GM18868 (cell line): Measurements from ENCODE around the gene IQGAP3.

ENCODE experiments used
- ATAC-seq: cut with Tn5 transposase; IDR thresholded peaks from one replicate; pipeline ENCODE4 v1.9.1; 2021; ENCODE audit warnings: mild to moderate bottlenecking, moderate library complexity; ENCODE audit not compliant: unreplicated experiment

Gene IQGAP3

GRCh38 chr1:156516821-156517220 lies 55.5 kb downstream of the IQGAP3 start:
- ATAC-seq: no peak

GRCh38 chr1:156515956-156516355 lies 56.4 kb downstream of the IQGAP3 start:
- no peak for ATAC-seq

GRCh38 chr1:156513185-156513584 lies 59.2 kb downstream of the IQGAP3 start:
- no peak for ATAC-seq

DNA sequence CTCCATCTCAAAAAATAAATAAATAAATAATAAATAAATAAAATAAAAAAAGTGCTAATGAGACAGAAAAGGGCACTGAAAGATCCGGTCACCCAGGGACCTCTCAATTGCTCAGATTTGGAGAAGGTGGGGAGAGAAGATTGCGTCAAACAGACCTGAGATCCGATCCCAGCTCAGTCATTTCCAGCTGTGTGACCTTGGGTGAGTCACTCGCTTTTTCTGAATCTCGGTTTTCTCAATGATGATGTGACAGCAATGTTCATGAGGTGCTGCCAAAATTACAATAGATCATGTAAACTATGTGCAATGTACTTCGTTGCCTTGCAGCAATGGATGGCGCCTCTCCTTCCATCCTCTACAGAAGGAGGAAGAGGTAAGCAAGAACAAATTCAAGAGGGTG lies 60.7 kb downstream of the IQGAP3 start:
- no peak for ATAC-seq

DNA sequence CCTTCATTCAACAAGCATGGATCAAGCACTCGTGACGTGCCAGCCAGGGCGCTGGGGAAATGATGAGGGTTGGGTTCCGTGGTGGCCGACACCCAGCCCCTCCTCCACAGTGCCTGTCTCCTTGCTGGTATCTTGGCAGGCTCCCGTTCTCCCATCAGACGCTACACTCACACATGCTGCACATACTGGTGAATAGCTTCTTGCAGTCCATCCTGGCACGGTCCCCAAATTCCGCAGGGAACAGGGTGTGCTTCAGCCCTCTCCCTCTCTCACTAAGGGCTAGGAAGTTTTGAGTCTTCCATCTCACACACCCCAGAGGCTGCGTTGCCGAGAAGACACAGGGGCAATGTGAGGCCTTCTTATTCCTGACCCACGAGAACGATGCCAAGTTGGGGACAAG lies 61.7 kb downstream of the IQGAP3 start:
- no peak for ATAC-seq

GRCh38 chr1:156509424-156510034 lies 62.8 kb downstream of the IQGAP3 start:
- ATAC-seq: no peak

DNA sequence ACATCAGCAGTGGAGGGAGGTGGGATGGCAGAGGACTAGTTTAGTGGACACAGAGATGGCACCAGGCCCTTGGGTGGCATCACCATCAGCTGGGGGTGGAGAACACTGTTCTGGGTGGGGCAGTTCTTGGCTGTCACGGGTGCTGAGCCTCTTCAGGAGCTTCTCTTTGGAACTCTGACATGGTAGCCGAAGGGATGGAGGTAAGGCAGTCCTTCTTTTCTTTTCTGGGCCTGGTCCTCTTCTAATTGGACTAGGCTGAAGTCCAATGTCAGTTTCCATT lies 63.5 kb downstream of the IQGAP3 start:
- ATAC-seq: no peak

DNA sequence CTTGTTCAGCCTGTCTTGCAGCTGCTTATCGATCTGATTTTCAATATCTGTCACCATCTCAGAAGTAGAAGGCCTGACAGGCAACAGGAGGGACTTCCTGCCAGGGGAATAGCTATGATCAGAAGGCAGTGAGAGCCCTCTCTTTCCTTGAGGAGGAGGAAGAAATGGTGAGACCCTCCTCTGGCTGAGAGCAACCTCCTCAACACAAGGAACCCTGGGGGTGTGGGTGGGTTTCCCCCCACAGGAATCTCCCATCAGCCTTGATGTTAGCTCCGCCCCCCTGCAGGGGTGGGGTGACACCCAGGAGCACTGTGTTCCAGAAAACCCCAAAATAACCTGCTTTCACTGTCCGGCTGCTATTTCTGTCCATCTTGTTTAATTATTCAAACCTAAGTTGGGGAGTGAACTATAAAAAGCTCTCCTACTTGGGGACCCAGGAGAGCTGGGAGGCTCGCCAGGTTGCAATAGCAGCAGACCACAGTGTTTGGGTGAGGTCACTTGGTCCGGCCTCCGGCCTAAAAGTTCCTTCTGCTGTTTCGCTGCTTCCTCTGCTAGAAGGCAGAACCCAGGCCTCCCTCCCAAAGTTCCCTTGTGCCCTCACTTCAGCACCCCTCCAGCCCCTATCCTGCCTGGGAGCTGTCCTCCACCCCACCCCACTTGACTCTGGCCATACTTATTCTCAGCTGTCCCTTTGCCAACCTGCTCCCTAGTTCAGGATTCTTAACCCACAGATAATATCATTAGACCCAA lies 64.0 kb downstream of the IQGAP3 start:
- ATAC-seq: no peak

DNA sequence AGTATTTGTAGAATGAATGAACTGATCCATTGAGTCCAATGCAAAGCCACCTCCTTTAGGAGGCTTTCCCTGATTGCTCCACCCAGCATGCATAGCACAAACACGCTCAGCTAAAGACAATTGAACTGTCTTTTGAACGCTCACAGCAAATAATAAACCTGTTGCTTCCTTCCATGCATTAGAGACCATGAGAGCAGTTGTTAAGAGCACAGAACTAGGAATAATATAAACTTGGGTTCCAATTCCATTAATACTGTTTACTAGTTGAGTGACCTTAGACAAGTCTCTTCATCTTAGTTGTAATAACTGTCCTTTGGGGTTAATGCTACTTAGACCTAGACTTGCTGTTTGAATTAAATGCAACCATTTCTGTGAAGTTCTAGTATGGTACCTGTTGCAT lies 65.9 kb downstream of the IQGAP3 start:
- no peak for ATAC-seq

GRCh38 chr1:156505679-156506298 lies 66.6 kb downstream of the IQGAP3 start:
- ATAC-seq: no peak

- peak; percentile 34 for ATAC-seq
Observed at GRCh38 chr1:156504821-156505678, 67.3 kb downstream of the IQGAP3 start.

DNA sequence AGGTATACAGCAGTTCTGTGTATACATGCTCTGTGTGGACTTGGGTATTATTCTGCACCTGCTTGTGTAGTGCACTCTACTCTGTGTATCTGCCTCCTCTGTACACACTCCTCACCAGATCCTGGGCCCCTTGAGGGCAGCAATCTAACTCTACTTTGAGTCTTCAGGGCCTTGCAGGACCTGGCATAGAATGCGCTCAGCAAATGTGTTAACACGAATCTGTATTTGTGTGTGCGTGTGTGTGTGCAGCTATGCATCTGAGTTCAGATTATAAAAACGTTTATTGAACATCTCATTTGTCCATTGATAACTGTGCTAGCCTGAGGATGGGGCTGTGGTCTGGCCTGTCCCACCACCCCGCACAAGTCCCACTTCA lies 67.9 kb downstream of the IQGAP3 start:
- no peak for ATAC-seq

- ATAC-seq: no peak
Observed at GRCh38 chr1:156503698-156504437, 68.5 kb downstream of the IQGAP3 start.

DNA sequence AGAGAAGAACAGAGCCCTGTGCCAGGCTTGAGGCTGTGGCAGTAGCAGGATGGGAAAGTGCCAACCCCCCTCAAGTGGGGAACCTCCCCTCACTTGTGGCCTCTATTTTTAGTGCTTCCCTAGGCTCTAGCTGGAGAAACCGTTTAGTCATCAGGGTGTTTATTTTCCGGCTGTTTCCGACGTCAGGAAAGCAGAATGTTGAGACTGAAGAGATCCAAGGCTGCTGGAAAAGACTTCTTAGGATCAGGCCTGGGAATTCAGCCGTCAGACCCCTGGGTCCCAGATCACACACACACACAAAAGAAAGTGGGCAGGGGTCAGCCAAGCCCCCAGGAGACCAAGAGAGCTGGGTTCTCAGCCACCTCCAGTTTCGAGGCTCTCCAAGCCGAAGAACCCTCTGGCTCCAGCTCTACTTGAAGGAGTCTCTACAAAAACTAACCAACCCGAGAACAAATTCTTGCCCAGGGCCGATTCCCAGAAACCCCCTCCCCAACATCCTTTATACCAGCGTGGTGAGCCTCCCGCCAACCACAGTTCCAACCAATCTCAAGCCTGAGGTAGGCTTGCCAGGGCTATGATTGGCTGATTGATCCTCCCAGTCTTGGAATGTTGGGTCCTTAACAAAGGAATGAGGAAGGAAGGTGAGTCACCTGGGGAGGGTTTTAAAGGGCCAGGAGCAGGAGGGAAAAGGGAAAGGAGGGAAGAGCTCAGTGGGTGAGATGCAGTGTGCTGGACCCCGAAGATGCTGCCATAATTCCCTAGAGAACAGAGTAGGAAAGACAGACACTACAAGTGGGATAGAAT lies 69.3 kb downstream of the IQGAP3 start:
- ATAC-seq: no peak

- ATAC-seq: no peak
Observed at GRCh38 chr1:156502391-156502893, 69.9 kb downstream of the IQGAP3 start.

- peak; percentile 57 for ATAC-seq
Observed at GRCh38 chr1:156500793-156501506, 71.4 kb downstream of the IQGAP3 start.

GRCh38 chr1:156500543-156500792 lies 71.9 kb downstream of the IQGAP3 start, which contains the start of gene MEF2D:
TSS of gene MEF2D (minus strand) at chr1:156500775. CDS start at chr1:156483292, 17,483 bp downstream.
- no peak for ATAC-seq

- ATAC-seq: no peak
Observed at GRCh38 chr1:156499842-156500542, 72.4 kb downstream of the IQGAP3 start.
